Dendritic cell treated with granulocyte-macrophage colony-stimulating factor and Interleukin-4, amounts not matched to agents 40 ng/mL and 50 ng/mL, for 4 days (primary cell): Measurements from ENCODE around the gene PLA1A.
"Not testable (repeated sequence)": the region's sequence is repeated elsewhere in the genome, so short reads cannot be mapped to it uniquely, and the experiment has no call there.

Experiments used
- H3K27ac Mint-ChIP-seq: one replicate; pipeline ENCODE4 v1.8.0; 2022; ENCODE audit warnings: mild to moderate bottlenecking, mixed read lengths
- H3K27me3 Mint-ChIP-seq: one replicate; pipeline ENCODE4 v1.8.0; 2022; ENCODE audit warnings: mild to moderate bottlenecking, mixed read lengths
- H3K36me3 Mint-ChIP-seq: one replicate; pipeline ENCODE4 v1.8.0; 2022; ENCODE audit warnings: low read depth, mixed read lengths
- H3K4me1 Mint-ChIP-seq: one replicate; pipeline ENCODE4 v1.8.0; 2022; ENCODE audit warnings: low read depth, mixed read lengths
- H3K4me3 Mint-ChIP-seq: one replicate; pipeline ENCODE4 v1.8.0; 2022; ENCODE audit warnings: mild to moderate bottlenecking, moderate library complexity, mixed read lengths
- H3K9me3 Mint-ChIP-seq: one replicate; pipeline ENCODE4 v1.8.0; 2022; ENCODE audit warnings: mixed read lengths
- intact Hi-C: fragments of 100-400 bp; cut with micrococcal nuclease; formaldehyde crosslinking; loops from one replicate; pipeline ENCODE4 v1.15.0; 2022

The PLA1A gene

GRCh38 chr3:119676771-119677640 is 79.3 kb downstream of the PLA1A start, which contains the start of gene COX17:
Gene COX17 (minus strand): TSS chr3:119677406. CDS start chr3:119677310, 96 bp downstream.
- peaks cover 47% of the 10 kb centered on the region for H3K36me3 Mint-ChIP-seq
- intact Hi-C loops, result loop anchor here (1.0 to 10.0 kb wide), 6 partner anchors 40 to 212 kb away; partner anchors contain the start of genes POGLUT1, TIMMDC1 and TMEM39A
- H3K27me3 Mint-ChIP-seq, result no peaks in the 10 kb centered on the region

GRCh38 chr3:119677641-119677934 is 79.9 kb downstream of the PLA1A start:
- H3K4me1 Mint-ChIP-seq, result peaks cover 34% of the 10 kb centered on the region
- peak overlapping the region; percentile 99 for H3K27ac Mint-ChIP-seq
- H3K27me3 Mint-ChIP-seq, result no peaks in the 10 kb centered on the region
- peaks cover 43% of the 10 kb centered on the region for H3K36me3 Mint-ChIP-seq
- intact Hi-C loops, result loop anchor here (1.0 to 10.0 kb wide), 6 partner anchors 40 to 213 kb away; partner anchors contain the start of genes POGLUT1, TIMMDC1 and TMEM39A
- H3K9me3 Mint-ChIP-seq, result no peaks in the 10 kb centered on the region
- H3K4me3 Mint-ChIP-seq, result peak overlapping the region; percentile 94

More at GRCh38 chr3:119676771-119677640, 79.3 kb downstream of the PLA1A start, which contains the start of gene COX17:
- Mint-ChIP-seq H3K9me3 (no peaks in the 10 kb centered on the region), H3K27ac (peak within 1 kb of the TSS; percentile 99), H3K4me3 (peak within 1 kb of the TSS; percentile 94), H3K4me1 (peaks cover 34% of the 10 kb centered on the region)

DNA sequence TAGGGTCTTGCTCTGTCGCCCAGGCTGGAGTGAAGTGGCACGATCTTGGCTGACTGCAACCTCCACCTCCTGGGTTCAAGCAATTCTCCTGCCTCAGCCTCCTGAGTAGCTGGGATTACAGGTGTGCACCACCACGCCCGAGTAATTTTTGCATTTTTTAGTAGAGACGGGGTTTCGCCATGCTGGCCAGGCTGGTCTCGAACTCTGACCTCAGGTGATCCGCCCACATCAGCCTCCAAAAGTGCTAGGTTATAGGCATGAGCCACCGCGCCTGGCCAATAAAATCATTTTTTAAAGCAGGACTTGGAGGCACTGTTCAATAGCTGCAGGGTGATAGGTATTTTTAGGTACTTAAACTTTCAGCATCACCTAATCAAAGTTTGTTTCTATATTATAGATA is 80.5 kb downstream of the PLA1A start:
- Mint-ChIP-seq H3K4me1 (peaks cover 29% of the 10 kb centered on the region), H3K36me3 (peaks cover 36% of the 10 kb centered on the region), H3K27ac (peak overlapping the region; percentile 99)
- H3K9me3 Mint-ChIP-seq, H3K4me3 Mint-ChIP-seq, H3K27me3 Mint-ChIP-seq: not testable (repeated sequence)
- intact Hi-C loops, result loop anchor here (5.0 to 10.0 kb wide), 4 partner anchors 41 to 213 kb away; partner anchors contain the start of genes POGLUT1 and TMEM39A
